Esophagus muscularis mucosa (tissue), 3 donors: ENCODE measurements around the gene RICTOR.
A peak's percentile ranks its signal among the peaks of the same experiment; 100 is the strongest.

Experiments
- CTCF ChIP-seq, 3 experiments: fragments of 200-600 bp in 2 of 3; fragments of 450-650 bp in 1 of 3; sonication (generic) in 2 of 3; IDR thresholded peaks; one replicate each; pipeline ENCODE4 v1.5.1; 2017 to 2019; ENCODE audit warnings: antibody characterized with exemption in 3 of 3, mild to moderate bottlenecking in 2 of 3, moderate library complexity in 1 of 3
- POLR2AphosphoS5 ChIP-seq, 2 donors: sonication (generic); formaldehyde crosslinking; IDR thresholded peaks; one replicate each; pipeline ENCODE4 v1.6.1; 2017; ENCODE audit warnings: antibody characterized with exemption in 2 of 2

DNA sequence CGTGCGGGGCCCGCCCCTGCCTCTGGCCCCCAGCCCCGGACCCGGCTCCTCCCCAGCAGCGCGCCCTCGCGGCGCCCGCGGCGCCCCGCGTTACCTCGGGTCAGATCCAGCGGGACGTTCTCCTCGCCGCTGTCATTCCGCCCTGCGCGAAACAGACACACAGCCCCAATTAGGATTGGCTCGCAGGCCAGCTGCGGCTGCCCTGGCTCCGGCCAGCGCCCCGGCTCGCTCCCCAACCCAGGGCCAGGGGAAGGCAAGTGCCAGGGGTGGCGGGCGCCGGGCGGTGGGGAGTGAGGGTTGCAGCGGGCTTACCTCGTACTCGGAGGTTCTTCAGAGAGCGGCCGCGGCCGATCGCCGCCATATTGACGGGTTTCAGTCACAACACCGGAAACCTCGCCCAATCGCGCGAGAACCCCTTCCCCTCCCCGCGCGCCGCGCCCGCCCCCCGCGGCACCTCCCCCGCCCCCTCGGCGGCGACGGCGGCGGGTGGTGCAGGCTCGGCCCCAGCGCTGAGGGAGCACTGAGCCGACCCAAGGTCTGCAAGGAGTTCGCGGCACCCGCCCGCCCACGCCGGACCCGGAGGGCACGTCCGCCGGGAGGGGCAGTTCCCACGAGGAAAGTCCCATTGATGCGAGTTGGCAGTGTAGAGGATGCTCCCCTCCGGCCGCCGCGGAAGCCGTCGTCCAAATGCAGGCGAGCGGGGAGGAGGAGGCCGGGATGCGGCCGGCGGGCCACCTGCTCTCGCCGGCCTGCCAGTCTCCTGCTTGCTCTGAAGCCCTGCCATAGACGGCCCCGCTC, at the start of gene RICTOR:
- TF ChIP-seq POLR2AphosphoS5 (IDR thresholded peaks at IDR 0.05) = peak; percentile 85 to 92
- TF ChIP-seq CTCF (IDR thresholded peaks at IDR 0.05) = no peak
